ENCODE data around the gene DHRS1. TPM values are rescaled to one million over a fixed set of nuclear protein-coding genes. Genes with fewer than 3 reads are reported as not detected.

The DHRS1 gene
- total and polyA plus RNA-seq, 2 of the 4 experiments (the other 2 are of a cell fraction) = 15.8 to 38.6 TPM

DNA sequence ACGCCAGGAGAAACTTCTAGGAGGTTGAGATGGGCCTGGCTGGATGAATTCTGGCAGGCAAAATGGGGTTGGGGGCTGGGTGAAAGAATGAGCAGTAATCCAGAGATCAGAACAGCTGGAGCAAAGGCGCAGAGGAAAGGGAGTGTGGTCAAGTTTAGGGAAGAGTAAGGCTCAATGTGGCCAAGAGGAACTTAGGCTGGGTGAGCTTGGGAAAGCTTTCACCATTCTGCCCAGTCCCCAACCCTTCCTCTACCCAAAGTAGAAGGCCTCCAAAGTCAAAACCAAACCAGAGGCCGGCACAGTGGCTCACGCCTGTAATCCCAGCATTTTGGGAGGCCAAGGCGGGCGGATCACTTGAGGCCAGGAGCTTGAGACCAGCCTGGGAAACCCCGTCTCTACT, 17.9 kb downstream of the DHRS1 start:
- no peak overlapping the region for H2BK5ac ChIP-seq (ENCODE audit: low read depth, low read length, poor library complexity, severe bottlenecking)
- no peaks in the 10 kb centered on the region; the same call in 1 of the 2 replicates for H3K4me1 ChIP-seq (ENCODE audit: control insufficient read depth, insufficient read depth, low read length)
- H2BK20ac ChIP-seq (ENCODE audit: low read depth, low read length) = no peak overlapping the region
- in situ Hi-C loops (cut with MboI; ENCODE audit: low sequenced_read_pairs) = no loop called here
- no peaks in the 10 kb centered on the region; the same call in 1 of the 2 replicates for H3K9me1 ChIP-seq (ENCODE audit: insufficient read depth, low read length)
- no peak for ATAC-seq (ENCODE audit: low read depth)
- no peak overlapping the region for H2AK9ac ChIP-seq (replicated peaks; ENCODE audit: low read depth, low read length, poor library complexity)
- no peaks in the 10 kb centered on the region for H3K9me3 ChIP-seq (ENCODE audit: control insufficient read depth, insufficient read depth, low read length)
- no peaks in the 10 kb centered on the region; the same call in 1 of the 2 replicates for H4K20me1 ChIP-seq (ENCODE audit: insufficient read depth, low read length)
- H3K4me2 ChIP-seq (ENCODE audit: low read depth, low read length) = no peak overlapping the region
- no peak overlapping the region for H3K27ac ChIP-seq (ENCODE audit: insufficient read depth, low read length)
- intact Hi-C loops (cut with micrococcal nuclease) = no loop called here
- H3K9ac ChIP-seq (ENCODE audit: low read depth, low read length) = no peak overlapping the region
- H3K14ac ChIP-seq (replicated peaks; ENCODE audit: low read depth, low read length) = no peak overlapping the region
- no peaks in the 10 kb centered on the region for H3K27me3 ChIP-seq (ENCODE audit: control insufficient read depth, insufficient read depth, low read length)
- H3K79me1 ChIP-seq (ENCODE audit: low read depth in 1 of 2, low read length in 2 of 2) = peaks cover 0 to 11% of the 10 kb centered on the region in 2 experiments
- H2AK5ac ChIP-seq (ENCODE audit: low read depth, low read length) = no peak overlapping the region
- H2AFZ ChIP-seq (replicated peaks; ENCODE audit: low read length, poor library complexity) = no peak overlapping the region
- no peak overlapping the region for H3K23ac ChIP-seq (ENCODE audit: low read depth, low read length)
- no peak overlapping the region for H3K18ac ChIP-seq (ENCODE audit: low read depth, low read length)
- no peak overlapping the region for H4K8ac ChIP-seq (ENCODE audit: low read depth in 2 of 2, low read length in 2 of 2)
- CTCF ChIA-PET = no interaction called here
- H3K36me3 ChIP-seq (ENCODE audit: control insufficient read depth, insufficient read depth, low read length) = no peaks in the 10 kb centered on the region
- no peak overlapping the region for H3K4me3 ChIP-seq (ENCODE audit: insufficient read depth, low read depth, low read length)
- H4K5ac ChIP-seq (ENCODE audit: low read depth, low read length) = no peak overlapping the region
- no peak overlapping the region for H2BK15ac ChIP-seq (ENCODE audit: low read depth, low read length)
- dilution Hi-C loops (cut with HindIII; ENCODE audit: low sequenced_read_pairs, unreplicated experiment) = no loop called here
- H3K4ac ChIP-seq (ENCODE audit: low read depth, low read length) = no peak overlapping the region
- no peak for TF ChIP-seq SMC3 (IDR thresholded peaks at IDR 0.05; ENCODE audit: low read depth, low read length)
- no peak overlapping the region for H4K91ac ChIP-seq (ENCODE audit: insufficient read depth, low read depth, low read length)
- H2BK120ac ChIP-seq (ENCODE audit: low read depth, low read length) = no peak overlapping the region
- POLR2A ChIA-PET (ENCODE audit: unreplicated experiment) = no interaction called here
- no peak overlapping the region for H3K56ac ChIP-seq (ENCODE audit: extremely low read depth, insufficient read depth, low read length)
- 89% methylated on average over 3 of the region's 7 CpGs; no CpG with 5 or more reads in 1 of the 2 experiments for WGBS, 2 experiments (ENCODE audit: extremely low coverage in 2 of 2, insufficient read length in 1 of 2)
- DNase-seq = no peak
- no TSS peak for BruUV-seq (replicated peaks)
